ENCODE results near the gene ELOVL2.

ELOVL2 gene

DNA sequence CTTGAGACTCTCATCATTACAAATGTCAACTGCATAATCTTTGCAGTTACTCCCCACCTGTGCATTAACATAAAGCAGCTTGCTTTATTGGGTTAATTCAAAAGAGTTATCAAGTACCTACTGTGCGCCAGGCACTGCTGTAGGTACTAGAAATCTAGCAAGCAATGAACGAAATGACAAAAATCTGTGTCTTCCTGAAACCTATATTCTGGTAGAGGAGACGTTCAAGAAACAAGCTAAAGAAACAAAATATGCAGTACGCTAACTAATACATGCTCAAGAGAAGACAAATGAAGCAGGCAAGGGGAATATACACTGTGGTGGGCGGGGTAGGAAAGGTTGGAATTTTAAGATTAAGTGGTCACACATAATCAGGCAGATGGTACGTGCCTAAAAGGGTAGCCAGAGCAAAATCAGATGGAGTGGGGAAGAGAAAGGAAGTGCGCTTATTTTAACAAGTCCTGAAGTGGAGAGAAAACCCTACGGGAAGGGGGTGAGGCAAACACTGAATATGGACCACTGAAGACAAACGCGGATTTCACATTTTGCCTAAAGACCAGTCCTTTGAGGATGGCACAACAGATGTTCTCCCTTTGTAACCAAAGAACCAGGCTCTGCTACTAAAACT, 1.2 kb downstream of the ELOVL2 start:
- Histone ChIP-seq H3K4me1 (ENCODE audit: insufficient read depth, low read length) (peaks cover 7% of the 10 kb centered on the region), H3K9ac (ENCODE audit: low read depth, low read length) (peak overlapping the region; percentile 81; the same call in 1 of the 2 replicates), H3K9me3 (ENCODE audit: control insufficient read depth, insufficient read depth, low read length) (peaks cover 5% of the 10 kb centered on the region; the same call in 1 of the 2 replicates), H3K36me3 (ENCODE audit: insufficient read depth, low read length) (no peaks in the 10 kb centered on the region)

DNA sequence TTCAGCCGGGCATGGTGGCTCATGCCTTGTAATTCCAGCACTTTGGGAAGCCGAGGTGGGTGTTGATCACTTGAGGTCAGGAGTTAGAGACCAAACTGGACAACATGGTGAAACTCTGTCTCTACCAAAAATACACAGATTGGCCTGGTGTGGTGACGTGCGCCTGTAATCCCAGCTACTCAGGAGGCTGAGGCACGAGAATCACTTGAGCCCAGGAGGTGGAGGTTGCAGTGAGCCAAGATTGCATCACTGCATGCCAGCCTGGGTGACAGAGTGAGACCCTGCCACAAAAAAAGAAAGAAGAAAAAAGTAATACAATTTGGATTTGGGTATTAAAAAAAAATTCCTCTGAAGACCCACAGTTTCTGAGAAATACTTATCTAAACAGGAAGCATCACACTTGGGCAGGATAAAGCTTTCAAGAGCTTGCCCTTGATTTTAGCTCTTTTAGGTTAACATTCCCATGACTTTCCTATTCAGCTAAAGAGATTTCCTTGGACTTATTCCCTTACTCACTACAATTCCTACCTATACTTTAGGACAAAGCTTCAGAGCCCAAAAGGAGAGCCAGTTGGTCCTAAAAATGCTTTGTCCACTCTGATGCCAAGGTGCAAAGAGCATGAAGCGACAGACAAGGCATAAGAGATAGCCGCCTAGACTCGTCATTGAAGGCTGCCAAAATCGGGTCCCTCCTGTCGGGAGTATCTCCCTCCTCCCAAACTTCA, 1.9 kb downstream of the ELOVL2 start:
- Histone ChIP-seq H3K9ac (ENCODE audit: low read depth, low read length) (no peak overlapping the region), H3K36me3 (ENCODE audit: insufficient read depth, low read length) (no peaks in the 10 kb centered on the region), H3K9me3 (ENCODE audit: control insufficient read depth, insufficient read depth, low read length) (peaks cover 5% of the 10 kb centered on the region; the same call in 1 of the 2 replicates), H3K4me1 (ENCODE audit: insufficient read depth, low read length) (peaks cover 7% of the 10 kb centered on the region)

DNA sequence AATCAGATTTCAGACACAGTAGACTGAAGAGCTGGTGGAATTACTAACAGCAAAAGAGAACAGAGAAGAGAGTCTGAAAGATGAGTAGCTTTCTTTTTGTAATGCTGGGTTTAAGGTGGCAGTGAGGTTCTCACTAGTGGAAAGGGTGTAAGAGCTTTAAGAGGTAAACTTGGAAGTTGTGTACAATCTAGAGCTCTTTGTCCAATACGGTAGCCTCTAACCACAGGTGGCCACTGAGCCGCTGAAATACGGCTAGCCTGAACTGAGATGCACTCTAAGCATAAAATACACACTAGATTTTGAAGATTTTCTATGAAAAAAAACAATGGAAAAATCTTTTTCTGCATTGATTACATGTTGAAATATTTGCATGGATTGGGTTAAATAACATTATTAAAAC, 4.0 kb downstream of the ELOVL2 start:
- Histone ChIP-seq H3K9me3 (ENCODE audit: control insufficient read depth, insufficient read depth, low read length) (peaks cover 5% of the 10 kb centered on the region; the same call in 1 of the 2 replicates), H3K4me1 (ENCODE audit: insufficient read depth, low read length) (peaks cover 21% of the 10 kb centered on the region), H3K9ac (ENCODE audit: low read depth, low read length) (no peak overlapping the region), H3K36me3 (ENCODE audit: insufficient read depth, low read length) (no peaks in the 10 kb centered on the region)

GRCh38 chr6:11039040-11039439, 5.1 kb downstream of the ELOVL2 start:
- Histone ChIP-seq H3K36me3 (ENCODE audit: insufficient read depth, low read length) (no peaks in the 10 kb centered on the region), H3K4me1 (ENCODE audit: insufficient read depth, low read length) (peaks cover 21% of the 10 kb centered on the region), H3K9ac (ENCODE audit: low read depth, low read length) (no peak overlapping the region), H3K9me3 (ENCODE audit: control insufficient read depth, insufficient read depth, low read length) (no peaks in the 10 kb centered on the region)

GRCh38 chr6:11036977-11037430, 7.1 kb downstream of the ELOVL2 start:
- no peak overlapping the region for H3K9ac ChIP-seq (ENCODE audit: low read depth, low read length)
- H3K36me3 ChIP-seq (ENCODE audit: insufficient read depth, low read length) = no peaks in the 10 kb centered on the region
- H3K9me3 ChIP-seq (ENCODE audit: control insufficient read depth, insufficient read depth, low read length) = no peaks in the 10 kb centered on the region
- H3K4me1 ChIP-seq (ENCODE audit: insufficient read depth, low read length) = peaks cover 21% of the 10 kb centered on the region

GRCh38 chr6:11036351-11036740, 7.8 kb downstream of the ELOVL2 start:
- H3K4me1 ChIP-seq (ENCODE audit: insufficient read depth, low read length) = peaks cover 21% of the 10 kb centered on the region
- H3K9ac ChIP-seq (ENCODE audit: low read depth, low read length) = no peak overlapping the region
- H3K36me3 ChIP-seq (ENCODE audit: insufficient read depth, low read length) = no peaks in the 10 kb centered on the region
- H3K9me3 ChIP-seq (ENCODE audit: control insufficient read depth, insufficient read depth, low read length) = no peaks in the 10 kb centered on the region

DNA sequence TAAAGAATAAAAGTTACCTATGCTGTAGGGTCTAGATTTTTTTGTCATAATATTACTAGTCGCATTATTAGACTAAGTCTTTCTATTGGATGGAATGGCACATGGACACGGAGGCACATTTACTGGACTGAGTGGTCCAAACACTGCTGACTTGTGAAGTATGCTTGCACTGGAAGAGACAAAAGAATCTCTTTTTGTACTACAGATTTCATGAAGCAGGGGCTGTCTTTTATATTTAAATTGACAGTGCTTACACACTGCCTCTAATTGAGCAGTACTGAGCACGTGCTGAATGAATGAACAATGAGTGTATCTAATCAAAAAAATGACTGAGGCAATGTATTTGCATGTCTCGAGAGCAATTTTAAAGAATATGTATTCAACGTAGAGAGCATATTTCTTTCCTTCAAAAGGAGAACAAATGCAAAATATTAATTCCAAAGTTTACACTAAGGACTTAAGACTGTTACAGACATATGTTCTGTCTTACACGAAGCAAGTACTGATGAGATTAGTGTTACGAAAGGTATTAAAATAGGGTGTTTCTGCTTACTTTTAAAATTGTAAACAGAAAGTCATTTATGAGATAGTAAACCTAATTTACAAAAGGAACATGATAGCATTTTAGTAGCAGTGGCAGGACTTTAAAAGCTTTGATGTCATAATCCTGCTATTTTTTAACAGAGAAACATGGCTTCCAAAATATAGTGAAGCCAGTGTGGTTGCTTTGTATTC, 8.3 kb downstream of the ELOVL2 start:
- Histone ChIP-seq H3K36me3 (ENCODE audit: insufficient read depth, low read length) (no peaks in the 10 kb centered on the region), H3K9me3 (ENCODE audit: control insufficient read depth, insufficient read depth, low read length) (no peaks in the 10 kb centered on the region), H3K9ac (ENCODE audit: low read depth, low read length) (no peak overlapping the region), H3K4me1 (ENCODE audit: insufficient read depth, low read length) (peaks cover 21% of the 10 kb centered on the region)

- H3K4me1 ChIP-seq (ENCODE audit: insufficient read depth, low read length) = peaks cover 17% of the 10 kb centered on the region
- H3K9me3 ChIP-seq (ENCODE audit: control insufficient read depth, insufficient read depth, low read length) = no peaks in the 10 kb centered on the region
- no peak overlapping the region for H3K9ac ChIP-seq (ENCODE audit: low read depth, low read length)
- no peaks in the 10 kb centered on the region for H3K36me3 ChIP-seq (ENCODE audit: insufficient read depth, low read length)
Measured at GRCh38 chr6:11033825-11034224, 10.3 kb downstream of the ELOVL2 start.

DNA sequence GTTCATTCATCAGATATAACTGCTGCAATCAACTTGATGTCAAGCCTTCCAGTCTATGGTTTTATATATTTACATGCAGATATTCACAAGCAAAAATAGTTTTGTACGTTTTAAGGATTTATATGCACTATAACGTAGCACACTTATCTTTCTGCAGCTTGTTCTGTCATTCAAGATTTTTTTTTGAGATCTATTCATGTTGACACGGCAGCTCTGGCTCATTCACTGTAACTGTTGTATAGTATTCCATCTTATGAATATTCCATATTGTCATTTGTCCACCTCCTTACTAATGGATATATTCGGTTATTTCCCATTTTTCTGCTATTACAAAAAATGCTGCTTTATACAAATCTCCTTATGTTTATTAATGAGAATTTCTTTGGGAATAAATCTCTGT, 13.2 kb downstream of the ELOVL2 start:
- H3K9me3 ChIP-seq (ENCODE audit: control insufficient read depth, insufficient read depth, low read length) = no peaks in the 10 kb centered on the region
- peaks cover 13% of the 10 kb centered on the region; the same call in 1 of the 2 replicates for H3K4me1 ChIP-seq (ENCODE audit: insufficient read depth, low read length)
- H3K9ac ChIP-seq (ENCODE audit: low read depth, low read length) = no peak overlapping the region
- H3K36me3 ChIP-seq (ENCODE audit: insufficient read depth, low read length) = no peaks in the 10 kb centered on the region

DNA sequence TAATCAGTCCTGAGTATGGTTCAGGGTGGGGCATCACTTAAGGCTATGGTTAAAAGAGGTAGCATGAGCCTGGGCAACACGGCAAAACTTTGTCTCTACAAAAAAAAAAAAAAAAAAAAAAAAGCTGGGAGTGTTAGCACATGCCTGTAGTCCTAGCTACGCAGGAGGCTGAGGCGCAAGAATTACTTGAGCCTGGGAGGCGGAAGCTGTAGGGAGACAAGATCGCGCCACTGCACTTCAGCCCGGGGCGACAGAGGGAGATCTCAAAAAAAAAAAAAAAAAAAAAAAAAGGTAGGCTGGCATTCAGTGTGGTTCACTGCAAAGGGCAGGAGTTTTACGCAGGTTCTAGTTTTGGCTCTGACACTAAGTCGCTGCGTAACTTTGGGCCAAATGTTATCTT, 15.1 kb downstream of the ELOVL2 start:
- Histone ChIP-seq H3K36me3 (ENCODE audit: insufficient read depth, low read length) (no peaks in the 10 kb centered on the region), H3K4me1 (ENCODE audit: insufficient read depth, low read length) (peaks cover 12% of the 10 kb centered on the region; the same call in 1 of the 2 replicates), H3K9me3 (ENCODE audit: control insufficient read depth, insufficient read depth, low read length) (no peaks in the 10 kb centered on the region), H3K9ac (ENCODE audit: low read depth, low read length) (no peak overlapping the region)

GRCh38 chr6:11027565-11028110, 16.5 kb downstream of the ELOVL2 start:
- Histone ChIP-seq H3K36me3 (ENCODE audit: insufficient read depth, low read length) (no peaks in the 10 kb centered on the region), H3K9ac (ENCODE audit: low read depth, low read length) (no peak overlapping the region), H3K4me1 (ENCODE audit: insufficient read depth, low read length) (peaks cover 12% of the 10 kb centered on the region; the same call in 1 of the 2 replicates), H3K9me3 (ENCODE audit: control insufficient read depth, insufficient read depth, low read length) (no peaks in the 10 kb centered on the region)

GRCh38 chr6:11025921-11026635, 18.0 kb downstream of the ELOVL2 start:
- H3K9ac ChIP-seq (ENCODE audit: low read depth, low read length) = peak overlapping the region; percentile 28; the same call in 1 of the 2 replicates
- H3K9me3 ChIP-seq (ENCODE audit: control insufficient read depth, insufficient read depth, low read length) = no peaks in the 10 kb centered on the region
- H3K4me1 ChIP-seq (ENCODE audit: insufficient read depth, low read length) = peaks cover 12% of the 10 kb centered on the region; the same call in 1 of the 2 replicates
- H3K36me3 ChIP-seq (ENCODE audit: insufficient read depth, low read length) = no peaks in the 10 kb centered on the region

- Histone ChIP-seq H3K36me3 (ENCODE audit: insufficient read depth, low read length) (no peaks in the 10 kb centered on the region), H3K4me1 (ENCODE audit: insufficient read depth, low read length) (peaks cover 12% of the 10 kb centered on the region; the same call in 1 of the 2 replicates), H3K9me3 (ENCODE audit: control insufficient read depth, insufficient read depth, low read length) (no peaks in the 10 kb centered on the region), H3K9ac (ENCODE audit: low read depth, low read length) (no peak overlapping the region)
Measured at GRCh38 chr6:11025130-11025529, 19.0 kb downstream of the ELOVL2 start.

- H3K36me3 ChIP-seq (ENCODE audit: insufficient read depth, low read length) = no peaks in the 10 kb centered on the region
- H3K9me3 ChIP-seq (ENCODE audit: control insufficient read depth, insufficient read depth, low read length) = no peaks in the 10 kb centered on the region
- H3K9ac ChIP-seq (ENCODE audit: low read depth, low read length) = no peak overlapping the region
- H3K4me1 ChIP-seq (ENCODE audit: insufficient read depth, low read length) = peaks cover 12% of the 10 kb centered on the region; the same call in 1 of the 2 replicates
Measured at GRCh38 chr6:11023032-11023431, 21.1 kb downstream of the ELOVL2 start.
